H9 (cell line): ENCODE measurements around the gene RGS3. TPM values are rescaled to one million over a fixed set of nuclear protein-coding genes. Genes with fewer than 3 reads are reported as not detected.

Source experiments
- DNase-seq: peaks from one replicate; pipeline ENCODE4 v3.0.0-alpha.2; 2017
- H2AFZ ChIP-seq: one replicate; pipeline ENCODE4 v1.6.1; 2013; ENCODE audit warnings: mild to moderate bottlenecking, low read length, control low read depth, moderate library complexity
- H2AK5ac ChIP-seq: 2 replicates; pipeline ENCODE4 v1.6.1; 2013; ENCODE audit warnings: low read length, control low read depth, mixed read lengths; ENCODE audit not compliant: insufficient read length
- H2BK120ac ChIP-seq: one replicate; pipeline ENCODE4 v1.6.1; 2013; ENCODE audit warnings: low read depth, mild to moderate bottlenecking, low read length, control low read depth, inconsistent platforms; ENCODE audit not compliant: poor library complexity, severe bottlenecking
- H2BK12ac ChIP-seq: 2 replicates; pipeline ENCODE4 v1.6.1; 2013; ENCODE audit warnings: low read length, control low read depth, mixed read lengths, low read depth; ENCODE audit not compliant: insufficient read length
- H2BK15ac ChIP-seq: 2 replicates; pipeline ENCODE4 v1.6.1; 2013; ENCODE audit warnings: low read depth, low read length, control low read depth
- H2BK20ac ChIP-seq: one replicate; pipeline ENCODE4 v1.6.1; 2013; ENCODE audit warnings: low read depth, mild to moderate bottlenecking, low read length, control low read depth, inconsistent platforms; ENCODE audit not compliant: poor library complexity, severe bottlenecking
- H2BK5ac ChIP-seq: 2 replicates; pipeline ENCODE4 v1.6.1; 2013; ENCODE audit warnings: low read length, control low read depth, mixed read lengths; ENCODE audit not compliant: insufficient read length
- H3K14ac ChIP-seq: 2 replicates; pipeline ENCODE4 v1.6.1; 2013; ENCODE audit warnings: low read length, control low read depth; ENCODE audit not compliant: insufficient read depth
- H3K18ac ChIP-seq: 2 replicates; pipeline ENCODE4 v1.6.1; 2013; ENCODE audit warnings: low read depth, mild to moderate bottlenecking, mixed read lengths, low read length, control low read depth; ENCODE audit not compliant: insufficient read length
- H3K23ac ChIP-seq: 2 replicates; pipeline ENCODE4 v1.6.1; 2013; ENCODE audit warnings: low read length, control low read depth, mixed read lengths, low read depth; ENCODE audit not compliant: insufficient read length
- H3K23me2 ChIP-seq: 2 replicates; pipeline ENCODE4 v1.6.1; 2013; ENCODE audit warnings: low read depth, mild to moderate bottlenecking, mixed read lengths, low read length, control low read depth; ENCODE audit not compliant: insufficient read length, poor library complexity, severe bottlenecking
- H3K27ac ChIP-seq: 2 replicates; pipeline ENCODE4 v1.5.1; 2013; ENCODE audit warnings: low read length, control low read depth, mixed read lengths, low read depth; ENCODE audit not compliant: insufficient read length
- H3K27me3 ChIP-seq: 2 replicates; pipeline ENCODE4 v1.6.1; 2013; ENCODE audit warnings: low read length, control low read depth, inconsistent platforms; ENCODE audit not compliant: insufficient read depth
- H3K4ac ChIP-seq: 2 replicates; pipeline ENCODE4 v1.6.1; 2013; ENCODE audit warnings: low read depth, mild to moderate bottlenecking, control low read depth, inconsistent platforms, low read length, moderate library complexity
- H3K4me1 ChIP-seq: 2 replicates; pipeline ENCODE4 v1.6.1; 2013; ENCODE audit warnings: low read length, control low read depth, inconsistent platforms; ENCODE audit not compliant: insufficient read depth
- H3K4me2 ChIP-seq: 2 replicates; pipeline ENCODE4 v1.6.1; 2013; ENCODE audit warnings: low read length, control low read depth, mixed read lengths; ENCODE audit not compliant: insufficient read length, insufficient read depth
- H3K56ac ChIP-seq: 2 replicates; pipeline ENCODE4 v1.6.1; 2013; ENCODE audit warnings: low read depth, mild to moderate bottlenecking, mixed read lengths, low read length, control low read depth; ENCODE audit not compliant: insufficient read length
- H3K79me1 ChIP-seq: 2 replicates; pipeline ENCODE4 v1.6.1; 2013; ENCODE audit warnings: low read depth, mild to moderate bottlenecking, moderate library complexity, low read length, control low read depth, inconsistent platforms; ENCODE audit not compliant: insufficient read depth, poor library complexity, severe bottlenecking
- H3K79me2 ChIP-seq: 2 replicates; pipeline ENCODE4 v1.6.1; 2013; ENCODE audit warnings: low read length, control low read depth, inconsistent platforms; ENCODE audit not compliant: insufficient read depth
- H3K9ac ChIP-seq: 2 replicates; pipeline ENCODE4 v1.6.1; 2013; ENCODE audit warnings: low read length, control low read depth, mixed read lengths; ENCODE audit not compliant: insufficient read length; ENCODE audit errors: extremely low read depth
- H3K9me3 ChIP-seq: one replicate; pipeline ENCODE4 v1.6.1; 2013; ENCODE audit warnings: low read depth, low read length, inconsistent platforms; ENCODE audit not compliant: control insufficient read depth
- H3T11ph ChIP-seq: one replicate; pipeline ENCODE4 v1.6.1; 2013; ENCODE audit warnings: mild to moderate bottlenecking, low read length, control low read depth, inconsistent platforms
- H4K20me1 ChIP-seq: one replicate; pipeline ENCODE4 v1.6.1; 2013; ENCODE audit not compliant: control insufficient read depth, insufficient read length, insufficient read depth
- H4K5ac ChIP-seq: 2 replicates; pipeline ENCODE4 v1.6.1; 2013; ENCODE audit warnings: low read depth, mild to moderate bottlenecking, mixed read lengths, low read length, control low read depth; ENCODE audit not compliant: insufficient read length
- H4K8ac ChIP-seq: replicated peaks from 2 replicates; pipeline ENCODE4 v1.6.1; 2013; ENCODE audit warnings: low read length, control low read depth, mixed read lengths, low read depth; ENCODE audit not compliant: insufficient read length
- H4K91ac ChIP-seq: 2 replicates; pipeline ENCODE4 v1.6.1; 2013; ENCODE audit warnings: low read depth, mild to moderate bottlenecking, moderate library complexity, mixed read lengths, low read length, control low read depth; ENCODE audit not compliant: insufficient read length
- H3K27ac Mint-ChIP-seq, 3 experiments: 2 replicates in 2 of 3; 3 replicates in 1 of 3; pipeline ENCODE4 v1.8.0; 2020 to 2021; ENCODE audit warnings: mixed read lengths in 3 of 3, mild to moderate bottlenecking in 1 of 3, moderate library complexity in 1 of 3
- H3K27me3 Mint-ChIP-seq: 2 replicates; pipeline ENCODE4 v1.8.0; 2021; ENCODE audit warnings: low read depth, mild to moderate bottlenecking, moderate library complexity, mixed read lengths
- H3K36me3 Mint-ChIP-seq, 3 experiments: 2 replicates in 2 of 3; 3 replicates in 1 of 3; pipeline ENCODE4 v1.8.0; 2020 to 2021; ENCODE audit warnings: low read depth in 3 of 3, mixed read lengths in 3 of 3; ENCODE audit not compliant: insufficient read depth in 1 of 3
- H3K4me1 Mint-ChIP-seq, 2 experiments: 2 replicates each; pipeline ENCODE4 v1.8.0; 2020; ENCODE audit warnings: mixed read lengths in 2 of 2
- H3K4me3 Mint-ChIP-seq, 2 experiments: 2 replicates in 1 of 2; 3 replicates in 1 of 2; pipeline ENCODE4 v1.8.0; 2020 to 2021; ENCODE audit warnings: mild to moderate bottlenecking in 2 of 2, mixed read lengths in 2 of 2, moderate library complexity in 1 of 2
- H3K9me3 Mint-ChIP-seq, 2 experiments: 2 replicates in 1 of 2; 3 replicates in 1 of 2; pipeline ENCODE4 v1.8.0; 2020; ENCODE audit warnings: mild to moderate bottlenecking in 2 of 2, mixed read lengths in 2 of 2, moderate library complexity in 1 of 2
- CTCF ChIP-seq: fragments of 200-600 bp; sonication (generic); conservative IDR thresholded peaks from 3 replicates; pipeline ENCODE4 v1.8.0; 2021; ENCODE audit warnings: antibody characterized with exemption, mild to moderate bottlenecking
- WGBS: extraction: QIAGEN DNeasy Blood & Tissue Kit; methylation state at CpG from one replicate; pipeline ENCODE4 v1.1.7; 2013; ENCODE audit warnings: missing lambda C conversion rate, low lambda C conversion rate, mixed read lengths; ENCODE audit not compliant: insufficient read length; ENCODE audit errors: extremely low coverage; 5-methylcytosine and 5-hydroxymethylcytosine counted together
- total RNA-seq: library from RNA; stranded (reverse); gene quantifications from 2 replicates; pipeline ENCODE4 v1.2.1, GENCODE V29; 2021

Gene RGS3
- total RNA-seq, 1 experiment from 2014 or later: 13.9 TPM

- no peak overlapping the region for H4K5ac ChIP-seq
- peaks cover 7% of the 10 kb centered on the region for H3K27me3 Mint-ChIP-seq
- H2BK15ac ChIP-seq: no peak overlapping the region
- H3K14ac ChIP-seq: no peak overlapping the region
- H2AFZ ChIP-seq: no peak overlapping the region
- no peaks in the 10 kb centered on the region; a peak in 1 of 7 replicates for H3K36me3 Mint-ChIP-seq
- no peak overlapping the region for H3K56ac ChIP-seq
- H3K27ac Mint-ChIP-seq: no peak overlapping the region
- H3K27ac ChIP-seq: no peak overlapping the region
- H2BK120ac ChIP-seq: no peak overlapping the region
- DNase-seq: no peak
- H3K9ac ChIP-seq: no peak overlapping the region
- WGBS: no CpG with 5 or more reads among the region's 14 CpGs
- no peak overlapping the region for H2AK5ac ChIP-seq
- no peak for TF ChIP-seq CTCF
- H2BK20ac ChIP-seq: no peak overlapping the region
- peaks cover 28 to 43% of the 10 kb centered on the region in 2 experiments for H3K4me1 Mint-ChIP-seq
- H2BK5ac ChIP-seq: no peak overlapping the region
- no peaks in the 10 kb centered on the region for H4K20me1 ChIP-seq
- H3K18ac ChIP-seq: no peak overlapping the region
- no peaks in the 10 kb centered on the region for H3K23me2 ChIP-seq
- no peaks in the 10 kb centered on the region for H3K27me3 ChIP-seq
- no peaks in the 10 kb centered on the region for H3K9me3 ChIP-seq
- no peaks in the 10 kb centered on the region for H3K9me3 Mint-ChIP-seq
- no peak overlapping the region for H4K91ac ChIP-seq
- no peak overlapping the region for H3K4me3 Mint-ChIP-seq
- peaks cover 8% of the 10 kb centered on the region; the same call in 1 of the 2 replicates for H3K4me1 ChIP-seq
- no peak overlapping the region for H3K23ac ChIP-seq
- H3K4me2 ChIP-seq: no peak overlapping the region
- H3T11ph ChIP-seq: no peak overlapping the region
- no peak overlapping the region for H2BK12ac ChIP-seq
- no peaks in the 10 kb centered on the region for H3K79me2 ChIP-seq
- no peak overlapping the region for H4K8ac ChIP-seq
- H3K4ac ChIP-seq: no peak overlapping the region
- H3K79me1 ChIP-seq: no peaks in the 10 kb centered on the region
Measured at GRCh38 chr9:113616116-113616515, 152.6 kb downstream of the RGS3 start.
